K562 (cell line): Measurements from ENCODE around the gene DBI. TPM values are rescaled to one million over a fixed set of nuclear protein-coding genes. Genes with fewer than 3 reads are reported as not detected.

Experiments
- E2F3 ChIP-seq: fragments of 250-450 bp; sonication (Bioruptor Pico); IDR thresholded peaks from 2 replicates; pipeline ENCODE4 v1.4.0; 2020; ENCODE audit warnings: mild to moderate bottlenecking
- JUNB ChIP-seq: fragments of 450-650 bp; formaldehyde crosslinking; conservative IDR thresholded peaks from 2 replicates; pipeline ENCODE4 v1.4.0; 2020; ENCODE audit warnings: mild to moderate bottlenecking
- NFIC ChIP-seq: fragments of 450-650 bp; IDR thresholded peaks from 2 replicates; pipeline ENCODE4 v1.6.1; 2017; ENCODE audit warnings: mild to moderate bottlenecking, inconsistent platforms
- PYGO2 ChIP-seq: fragments of 450-650 bp; IDR thresholded peaks from 2 replicates; pipeline ENCODE4 v1.6.1; 2016; ENCODE audit warnings: mild to moderate bottlenecking, missing genetic modification characterization, moderate library complexity, missing compliant biosample characterization
- SMAD4 ChIP-seq: fragments of 250-450 bp; sonication (Bioruptor Pico); conservative IDR thresholded peaks from 2 replicates; pipeline ENCODE4 v1.8.0; 2021; ENCODE audit warnings: inconsistent platforms, mild to moderate bottlenecking, moderate library complexity
- TEAD4 ChIP-seq, 2 experiments: sonication (generic) in 1 of 2; formaldehyde crosslinking in 1 of 2; IDR thresholded peaks; 2 replicates each; pipeline versions ENCODE4 v1.6.1 to v1.8.0; 2012 to 2022; ENCODE audit warnings: borderline replicate concordance in 1 of 2, inconsistent platforms in 1 of 2, low read length in 1 of 2, mild to moderate bottlenecking in 1 of 2, missing genetic modification reagents in 1 of 2
- TFAP4 ChIP-seq: sonication (generic); formaldehyde crosslinking; IDR thresholded peaks from 2 replicates; pipeline ENCODE4 v1.8.0; 2022; ENCODE audit warnings: missing genetic modification reagents, mild to moderate bottlenecking, moderate library complexity, borderline replicate concordance
- TRIM24 ChIP-seq, 2 experiments: fragments of 450-650 bp; IDR thresholded peaks; 2 replicates each; pipeline ENCODE4 v1.6.1; 2016
- ZNF311 ChIP-seq: fragments of 250-450 bp; sonication (Bioruptor Pico); IDR thresholded peaks from 2 replicates; pipeline ENCODE4 v1.4.0; 2020; ENCODE audit warnings: mild to moderate bottlenecking, moderate library complexity
- polyA plus RNA-seq, 8 experiments: library from polyadenylated mRNA; depleted of rRNA in 4 of 8; stranded (reverse) in 5 of 8; unstranded in 3 of 8; fragments of >200 nt; fragmentation: Nextera tagmentation in 2 of 8; fragmentation: Illumina TruSeq in 1 of 8; extraction: Ambion mirVana in 2 of 8; extraction: Trizol in 1 of 8; gene quantifications; 2 replicates each; pipeline versions ENCODE4 v1.2.1 to v1.2.3, GENCODE V29; 2011 to 2014; ENCODE audit warnings: inconsistent platforms in 1 of 8, missing spikeins in 1 of 8
- total RNA-seq, 7 experiments: library from RNA; depleted of rRNA in 6 of 7; stranded (reverse); fragments of >200 nt in 6 of 7; fragmentation: Illumina TruSeq in 2 of 7; extraction: Trizol in 2 of 7; gene quantifications; 2 replicates each; pipeline versions ENCODE4 v1.2.1 to v1.2.3, GENCODE V29; 2011 to 2021; ENCODE audit warnings: low replicate concordance in 1 of 7
- TF ChIP-seq, protein P1 (sequence below): fragments of 450-650 bp; IDR thresholded peaks from 2 replicates; pipeline ENCODE4 v1.6.1; 2016; ENCODE audit warnings: mild to moderate bottlenecking, moderate library complexity
- TF ChIP-seq, protein P2 (sequence below): fragments of 450-650 bp; formaldehyde crosslinking; IDR thresholded peaks from 2 replicates; pipeline ENCODE4 v1.4.0; 2020; ENCODE audit warnings: mild to moderate bottlenecking, mixed read lengths
- TF ChIP-seq, protein P3 (sequence below): fragments of 250-450 bp; sonication (Bioruptor Pico); IDR thresholded peaks from 2 replicates; pipeline ENCODE4 v1.5.0; 2021

Gene DBI
- total and polyA plus RNA-seq, 9 of the 15 experiments (the other 6 are each of a cell fraction or from before 2014, with no cell fraction given): 55.8 to 443 (median 194) TPM

- TF ChIP-seq TFAP4 (CRISPR knock-in tag) (peak; percentile 71; the same call in 1 of the 2 replicates), ZNF311 (peak; percentile 99), SMAD4 (CRISPR knock-in tag) (peak; percentile 98), JUNB (CRISPR knock-in tag) (no peak), E2F3 (CRISPR knock-in tag) (peak; percentile 89), TEAD4 (IDR thresholded peaks at IDR 0.05; ENCODE audit: low read length) (peak; percentile 46), TEAD4 (CRISPR knock-in tag; IDR thresholded peaks at IDR 0.05; ENCODE audit: borderline replicate concordance) (no peak), PYGO2 (tag) (peak; percentile 93), TRIM24 (IDR thresholded peaks at IDR 0.05) (peak; percentile 55 to 57; a peak in 3 of 4 replicates), NFIC (peak; percentile 15; the same call in 1 of the 2 replicates)
- TF ChIP-seq, protein P1, sequence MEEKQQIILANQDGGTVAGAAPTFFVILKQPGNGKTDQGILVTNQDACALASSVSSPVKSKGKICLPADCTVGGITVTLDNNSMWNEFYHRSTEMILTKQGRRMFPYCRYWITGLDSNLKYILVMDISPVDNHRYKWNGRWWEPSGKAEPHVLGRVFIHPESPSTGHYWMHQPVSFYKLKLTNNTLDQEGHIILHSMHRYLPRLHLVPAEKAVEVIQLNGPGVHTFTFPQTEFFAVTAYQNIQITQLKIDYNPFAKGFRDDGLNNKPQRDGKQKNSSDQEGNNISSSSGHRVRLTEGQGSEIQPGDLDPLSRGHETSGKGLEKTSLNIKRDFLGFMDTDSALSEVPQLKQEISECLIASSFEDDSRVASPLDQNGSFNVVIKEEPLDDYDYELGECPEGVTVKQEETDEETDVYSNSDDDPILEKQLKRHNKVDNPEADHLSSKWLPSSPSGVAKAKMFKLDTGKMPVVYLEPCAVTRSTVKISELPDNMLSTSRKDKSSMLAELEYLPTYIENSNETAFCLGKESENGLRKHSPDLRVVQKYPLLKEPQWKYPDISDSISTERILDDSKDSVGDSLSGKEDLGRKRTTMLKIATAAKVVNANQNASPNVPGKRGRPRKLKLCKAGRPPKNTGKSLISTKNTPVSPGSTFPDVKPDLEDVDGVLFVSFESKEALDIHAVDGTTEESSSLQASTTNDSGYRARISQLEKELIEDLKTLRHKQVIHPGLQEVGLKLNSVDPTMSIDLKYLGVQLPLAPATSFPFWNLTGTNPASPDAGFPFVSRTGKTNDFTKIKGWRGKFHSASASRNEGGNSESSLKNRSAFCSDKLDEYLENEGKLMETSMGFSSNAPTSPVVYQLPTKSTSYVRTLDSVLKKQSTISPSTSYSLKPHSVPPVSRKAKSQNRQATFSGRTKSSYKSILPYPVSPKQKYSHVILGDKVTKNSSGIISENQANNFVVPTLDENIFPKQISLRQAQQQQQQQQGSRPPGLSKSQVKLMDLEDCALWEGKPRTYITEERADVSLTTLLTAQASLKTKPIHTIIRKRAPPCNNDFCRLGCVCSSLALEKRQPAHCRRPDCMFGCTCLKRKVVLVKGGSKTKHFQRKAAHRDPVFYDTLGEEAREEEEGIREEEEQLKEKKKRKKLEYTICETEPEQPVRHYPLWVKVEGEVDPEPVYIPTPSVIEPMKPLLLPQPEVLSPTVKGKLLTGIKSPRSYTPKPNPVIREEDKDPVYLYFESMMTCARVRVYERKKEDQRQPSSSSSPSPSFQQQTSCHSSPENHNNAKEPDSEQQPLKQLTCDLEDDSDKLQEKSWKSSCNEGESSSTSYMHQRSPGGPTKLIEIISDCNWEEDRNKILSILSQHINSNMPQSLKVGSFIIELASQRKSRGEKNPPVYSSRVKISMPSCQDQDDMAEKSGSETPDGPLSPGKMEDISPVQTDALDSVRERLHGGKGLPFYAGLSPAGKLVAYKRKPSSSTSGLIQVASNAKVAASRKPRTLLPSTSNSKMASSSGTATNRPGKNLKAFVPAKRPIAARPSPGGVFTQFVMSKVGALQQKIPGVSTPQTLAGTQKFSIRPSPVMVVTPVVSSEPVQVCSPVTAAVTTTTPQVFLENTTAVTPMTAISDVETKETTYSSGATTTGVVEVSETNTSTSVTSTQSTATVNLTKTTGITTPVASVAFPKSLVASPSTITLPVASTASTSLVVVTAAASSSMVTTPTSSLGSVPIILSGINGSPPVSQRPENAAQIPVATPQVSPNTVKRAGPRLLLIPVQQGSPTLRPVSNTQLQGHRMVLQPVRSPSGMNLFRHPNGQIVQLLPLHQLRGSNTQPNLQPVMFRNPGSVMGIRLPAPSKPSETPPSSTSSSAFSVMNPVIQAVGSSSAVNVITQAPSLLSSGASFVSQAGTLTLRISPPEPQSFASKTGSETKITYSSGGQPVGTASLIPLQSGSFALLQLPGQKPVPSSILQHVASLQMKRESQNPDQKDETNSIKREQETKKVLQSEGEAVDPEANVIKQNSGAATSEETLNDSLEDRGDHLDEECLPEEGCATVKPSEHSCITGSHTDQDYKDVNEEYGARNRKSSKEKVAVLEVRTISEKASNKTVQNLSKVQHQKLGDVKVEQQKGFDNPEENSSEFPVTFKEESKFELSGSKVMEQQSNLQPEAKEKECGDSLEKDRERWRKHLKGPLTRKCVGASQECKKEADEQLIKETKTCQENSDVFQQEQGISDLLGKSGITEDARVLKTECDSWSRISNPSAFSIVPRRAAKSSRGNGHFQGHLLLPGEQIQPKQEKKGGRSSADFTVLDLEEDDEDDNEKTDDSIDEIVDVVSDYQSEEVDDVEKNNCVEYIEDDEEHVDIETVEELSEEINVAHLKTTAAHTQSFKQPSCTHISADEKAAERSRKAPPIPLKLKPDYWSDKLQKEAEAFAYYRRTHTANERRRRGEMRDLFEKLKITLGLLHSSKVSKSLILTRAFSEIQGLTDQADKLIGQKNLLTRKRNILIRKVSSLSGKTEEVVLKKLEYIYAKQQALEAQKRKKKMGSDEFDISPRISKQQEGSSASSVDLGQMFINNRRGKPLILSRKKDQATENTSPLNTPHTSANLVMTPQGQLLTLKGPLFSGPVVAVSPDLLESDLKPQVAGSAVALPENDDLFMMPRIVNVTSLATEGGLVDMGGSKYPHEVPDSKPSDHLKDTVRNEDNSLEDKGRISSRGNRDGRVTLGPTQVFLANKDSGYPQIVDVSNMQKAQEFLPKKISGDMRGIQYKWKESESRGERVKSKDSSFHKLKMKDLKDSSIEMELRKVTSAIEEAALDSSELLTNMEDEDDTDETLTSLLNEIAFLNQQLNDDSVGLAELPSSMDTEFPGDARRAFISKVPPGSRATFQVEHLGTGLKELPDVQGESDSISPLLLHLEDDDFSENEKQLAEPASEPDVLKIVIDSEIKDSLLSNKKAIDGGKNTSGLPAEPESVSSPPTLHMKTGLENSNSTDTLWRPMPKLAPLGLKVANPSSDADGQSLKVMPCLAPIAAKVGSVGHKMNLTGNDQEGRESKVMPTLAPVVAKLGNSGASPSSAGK: 0 out of 2 replicates have a peak, but pooled peaks have one; percentile 29
- TF ChIP-seq, protein P2, sequence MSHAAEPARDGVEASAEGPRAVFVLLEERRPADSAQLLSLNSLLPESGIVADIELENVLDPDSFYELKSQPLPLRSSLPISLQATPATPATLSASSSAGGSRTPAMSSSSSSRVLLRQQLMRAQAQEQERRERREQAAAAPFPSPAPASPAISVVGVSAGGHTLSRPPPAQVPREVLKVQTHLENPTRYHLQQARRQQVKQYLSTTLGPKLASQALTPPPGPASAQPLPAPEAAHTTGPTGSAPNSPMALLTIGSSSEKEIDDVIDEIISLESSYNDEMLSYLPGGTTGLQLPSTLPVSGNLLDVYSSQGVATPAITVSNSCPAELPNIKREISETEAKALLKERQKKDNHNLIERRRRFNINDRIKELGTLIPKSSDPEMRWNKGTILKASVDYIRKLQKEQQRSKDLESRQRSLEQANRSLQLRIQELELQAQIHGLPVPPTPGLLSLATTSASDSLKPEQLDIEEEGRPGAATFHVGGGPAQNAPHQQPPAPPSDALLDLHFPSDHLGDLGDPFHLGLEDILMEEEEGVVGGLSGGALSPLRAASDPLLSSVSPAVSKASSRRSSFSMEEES (CRISPR knock-in tag): peak; percentile 50
- TF ChIP-seq, protein P3, sequence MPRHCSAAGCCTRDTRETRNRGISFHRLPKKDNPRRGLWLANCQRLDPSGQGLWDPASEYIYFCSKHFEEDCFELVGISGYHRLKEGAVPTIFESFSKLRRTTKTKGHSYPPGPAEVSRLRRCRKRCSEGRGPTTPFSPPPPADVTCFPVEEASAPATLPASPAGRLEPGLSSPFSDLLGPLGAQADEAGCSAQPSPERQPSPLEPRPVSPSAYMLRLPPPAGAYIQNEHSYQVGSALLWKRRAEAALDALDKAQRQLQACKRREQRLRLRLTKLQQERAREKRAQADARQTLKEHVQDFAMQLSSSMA: 0 out of 2 replicates have a peak, but pooled peaks have one; percentile 47
These were observed 27.8 kb upstream of the DBI start (continued) for GRCh38 chr2:119338826-119339561.
